ENCODE results near the gene LYSMD1.

Gene LYSMD1

DNA sequence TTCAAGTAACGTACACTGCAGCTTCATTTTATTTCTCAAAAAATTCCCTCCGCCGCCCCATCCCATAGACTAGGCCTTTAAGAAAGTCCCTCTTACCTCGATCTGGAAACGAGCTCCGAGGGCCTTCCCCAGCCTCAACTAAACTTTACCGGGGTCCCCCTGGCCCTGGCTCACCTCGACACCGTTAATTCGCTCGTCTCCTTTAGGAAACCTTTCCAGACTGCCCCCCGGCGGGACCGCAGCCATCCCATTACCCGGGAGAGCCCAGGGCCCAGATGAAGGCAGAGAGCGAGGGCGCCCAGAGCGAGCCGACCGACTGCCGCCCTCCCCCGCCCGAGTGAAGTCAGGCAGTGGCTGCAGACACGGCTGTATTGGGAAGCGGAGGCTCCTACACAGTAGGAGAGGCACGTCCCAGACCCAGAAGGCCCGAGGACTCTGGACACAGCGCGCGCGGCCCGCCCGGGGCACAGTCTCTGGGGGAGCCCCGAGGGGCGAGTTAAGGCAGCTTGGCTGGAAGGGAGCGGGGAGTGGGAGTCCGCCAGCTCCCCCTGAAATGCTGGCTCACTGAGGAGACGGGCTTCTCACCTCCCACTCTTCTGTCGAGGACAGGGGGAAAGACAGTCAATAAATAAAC, 33.9 kb downstream of the LYSMD1 start:
- TF ChIP-seq, protein P1, sequence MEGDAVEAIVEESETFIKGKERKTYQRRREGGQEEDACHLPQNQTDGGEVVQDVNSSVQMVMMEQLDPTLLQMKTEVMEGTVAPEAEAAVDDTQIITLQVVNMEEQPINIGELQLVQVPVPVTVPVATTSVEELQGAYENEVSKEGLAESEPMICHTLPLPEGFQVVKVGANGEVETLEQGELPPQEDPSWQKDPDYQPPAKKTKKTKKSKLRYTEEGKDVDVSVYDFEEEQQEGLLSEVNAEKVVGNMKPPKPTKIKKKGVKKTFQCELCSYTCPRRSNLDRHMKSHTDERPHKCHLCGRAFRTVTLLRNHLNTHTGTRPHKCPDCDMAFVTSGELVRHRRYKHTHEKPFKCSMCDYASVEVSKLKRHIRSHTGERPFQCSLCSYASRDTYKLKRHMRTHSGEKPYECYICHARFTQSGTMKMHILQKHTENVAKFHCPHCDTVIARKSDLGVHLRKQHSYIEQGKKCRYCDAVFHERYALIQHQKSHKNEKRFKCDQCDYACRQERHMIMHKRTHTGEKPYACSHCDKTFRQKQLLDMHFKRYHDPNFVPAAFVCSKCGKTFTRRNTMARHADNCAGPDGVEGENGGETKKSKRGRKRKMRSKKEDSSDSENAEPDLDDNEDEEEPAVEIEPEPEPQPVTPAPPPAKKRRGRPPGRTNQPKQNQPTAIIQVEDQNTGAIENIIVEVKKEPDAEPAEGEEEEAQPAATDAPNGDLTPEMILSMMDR (IDR thresholded peaks at IDR 0.05; ENCODE audit: borderline replicate concordance, extremely low read depth, low read length, poor library complexity, severe bottlenecking): no peak
- TF ChIP-seq EZH2 (IDR thresholded peaks at IDR 0.05; ENCODE audit: borderline replicate concordance, low read depth, low read length, severe bottlenecking): no peak
- Histone ChIP-seq H4K20me1 (ENCODE audit: insufficient read depth, low read length) (no peaks in the 10 kb centered on the region), H3K79me2 (ENCODE audit: insufficient read depth, low read length) (no peaks in the 10 kb centered on the region), H3K9ac (ENCODE audit: low read depth, low read length) (no peak overlapping the region), H3K9me3 (ENCODE audit: insufficient read depth, low read length, severe bottlenecking) (no peaks in the 10 kb centered on the region), H2AFZ (ENCODE audit: low read depth, low read length) (no peak overlapping the region), H3K4me3 (ENCODE audit: low read depth in 1 of 2, low read length in 2 of 2) (no peak overlapping the region), H3K27me3 (ENCODE audit: insufficient read depth, low read length, poor library complexity) (no peaks in the 10 kb centered on the region), H3K27ac (ENCODE audit: low read length) (no peak overlapping the region), H3K36me3 (ENCODE audit: insufficient read depth, low read length) (no peaks in the 10 kb centered on the region), H3K4me2 (ENCODE audit: insufficient read depth, low read length) (no peak overlapping the region), H3K4me1 (ENCODE audit: insufficient read depth, low read length) (no peaks in the 10 kb centered on the region)
- DNase-seq (no peak), ATAC-seq (ENCODE audit: insufficient read depth, low read depth) (no peak)

DNA sequence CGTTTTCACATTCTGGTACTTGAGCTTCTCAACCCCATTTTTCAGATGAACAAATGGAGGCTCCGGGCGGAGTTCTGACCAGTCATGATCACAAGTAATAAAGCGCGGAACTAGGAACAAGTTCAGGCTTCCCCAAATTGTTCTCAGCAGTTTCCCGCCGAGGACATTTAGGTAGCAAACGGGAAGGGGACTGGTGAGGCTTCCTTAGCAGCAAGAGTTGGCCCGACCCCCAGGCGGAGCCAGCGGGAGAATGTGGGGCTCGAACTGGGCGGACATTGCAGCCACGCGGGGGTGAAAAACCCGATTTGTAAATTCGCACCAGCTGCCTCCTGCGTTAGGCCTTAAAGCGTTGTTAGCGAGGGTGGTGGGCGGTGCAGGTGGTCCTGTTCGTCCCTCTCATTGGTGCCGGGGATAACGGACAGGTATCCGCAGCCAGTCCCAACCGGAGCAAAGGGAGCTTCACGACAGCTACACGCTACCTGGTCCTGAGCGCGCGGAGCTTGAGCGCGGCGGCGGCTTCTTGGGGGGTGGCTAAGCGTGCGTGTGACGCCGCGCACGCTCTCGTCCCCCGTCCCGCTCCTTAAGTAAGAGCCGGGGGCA, 34.6 kb downstream of the LYSMD1 start:
- no peak overlapping the region for H2AFZ ChIP-seq (ENCODE audit: low read depth, low read length)
- H3K27ac ChIP-seq (ENCODE audit: low read length): no peak overlapping the region
- H3K9me3 ChIP-seq (ENCODE audit: insufficient read depth, low read length, severe bottlenecking): no peaks in the 10 kb centered on the region
- DNase-seq (no peak), ATAC-seq (ENCODE audit: insufficient read depth, low read depth) (no peak)
- H3K4me2 ChIP-seq (ENCODE audit: insufficient read depth, low read length): no peak overlapping the region
- no peaks in the 10 kb centered on the region for H3K4me1 ChIP-seq (ENCODE audit: insufficient read depth, low read length)
- no peak for TF ChIP-seq EZH2 (IDR thresholded peaks at IDR 0.05; ENCODE audit: borderline replicate concordance, low read depth, low read length, severe bottlenecking)
- TF ChIP-seq, protein P1 (IDR thresholded peaks at IDR 0.05; ENCODE audit: borderline replicate concordance, extremely low read depth, low read length, poor library complexity, severe bottlenecking): no peak
- H3K4me3 ChIP-seq (ENCODE audit: low read depth in 1 of 2, low read length in 2 of 2): no peak overlapping the region
- H4K20me1 ChIP-seq (ENCODE audit: insufficient read depth, low read length): no peaks in the 10 kb centered on the region
- no peaks in the 10 kb centered on the region for H3K27me3 ChIP-seq (ENCODE audit: insufficient read depth, low read length, poor library complexity)
- no peaks in the 10 kb centered on the region for H3K36me3 ChIP-seq (ENCODE audit: insufficient read depth, low read length)
- no peak overlapping the region for H3K9ac ChIP-seq (ENCODE audit: low read depth, low read length)
- H3K79me2 ChIP-seq (ENCODE audit: insufficient read depth, low read length): no peaks in the 10 kb centered on the region

DNA sequence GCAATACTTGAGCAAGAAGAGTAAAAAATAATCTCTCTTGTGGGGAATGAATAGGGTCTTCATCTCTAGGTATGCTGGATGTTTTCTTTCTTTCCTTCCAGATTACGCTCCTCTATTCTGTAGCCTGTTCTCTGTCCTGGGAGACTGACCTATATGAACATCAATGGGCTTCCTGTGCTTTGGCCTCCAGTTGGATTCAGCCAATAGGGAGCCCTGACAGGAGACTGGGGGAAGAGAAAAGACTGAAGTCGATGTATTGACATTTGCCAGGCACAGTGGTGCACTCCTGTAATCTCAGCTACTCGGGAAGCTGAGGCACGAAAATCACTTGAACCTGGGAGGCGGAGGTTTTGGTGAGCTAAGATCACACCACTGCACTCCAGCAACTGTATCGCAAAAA, 36.9 kb downstream of the LYSMD1 start:
- H3K79me2 ChIP-seq (ENCODE audit: insufficient read depth, low read length): no peaks in the 10 kb centered on the region
- DNase-seq (no peak), ATAC-seq (ENCODE audit: insufficient read depth, low read depth) (no peak)
- TF ChIP-seq, protein P1 (IDR thresholded peaks at IDR 0.05; ENCODE audit: borderline replicate concordance, extremely low read depth, low read length, poor library complexity, severe bottlenecking): no peak
- TF ChIP-seq EZH2 (IDR thresholded peaks at IDR 0.05; ENCODE audit: borderline replicate concordance, low read depth, low read length, severe bottlenecking): no peak
- H2AFZ ChIP-seq (ENCODE audit: low read depth, low read length): no peak overlapping the region
- no peaks in the 10 kb centered on the region for H3K36me3 ChIP-seq (ENCODE audit: insufficient read depth, low read length)
- no peak overlapping the region for H3K4me2 ChIP-seq (ENCODE audit: insufficient read depth, low read length)
- H3K9me3 ChIP-seq (ENCODE audit: insufficient read depth, low read length, severe bottlenecking): no peaks in the 10 kb centered on the region
- H3K27me3 ChIP-seq (ENCODE audit: insufficient read depth, low read length, poor library complexity): no peaks in the 10 kb centered on the region
- H3K4me1 ChIP-seq (ENCODE audit: insufficient read depth, low read length): no peaks in the 10 kb centered on the region
- no peaks in the 10 kb centered on the region for H4K20me1 ChIP-seq (ENCODE audit: insufficient read depth, low read length)
- H3K4me3 ChIP-seq (ENCODE audit: low read depth in 1 of 2, low read length in 2 of 2): no peak overlapping the region
- no peak overlapping the region for H3K9ac ChIP-seq (ENCODE audit: low read depth, low read length)
- H3K27ac ChIP-seq (ENCODE audit: low read length): no peak overlapping the region

Data from DND-41 (cell line).